GM23338 (cell line): ENCODE measurements around the gene ATP5ME. TPM values are rescaled to one million over a fixed set of nuclear protein-coding genes. Genes with fewer than 3 reads are reported as not detected.
A peak's percentile ranks its signal among the peaks of the same experiment; 100 is the strongest.

ENCODE experiments used
- ATAC-seq: fragments of 200-7000 bp; cut with Tn5 transposase; 3 replicates; pipeline ENCODE4 v1.9.1; 2020
- DNase-seq: peaks from one replicate; pipeline ENCODE4 v3.0.0-alpha.2; 2015; ENCODE audit warnings: low spot score
- H2AFZ ChIP-seq: fragments of 200-600 bp; sonication (generic); 2 replicates; pipeline ENCODE4 v1.8.0; 2016; ENCODE audit warnings: antibody characterized with exemption, mild to moderate bottlenecking, moderate library complexity
- H3F3A ChIP-seq: fragments of 200-600 bp; sonication (generic); replicated peaks from 2 replicates; pipeline ENCODE4 v1.8.0; 2017; ENCODE audit warnings: antibody characterized with exemption, mixed run types, low read depth
- H3K27ac ChIP-seq: fragments of 200-600 bp; sonication (generic); 2 replicates; pipeline ENCODE4 v1.6.1; 2016; ENCODE audit warnings: low read depth
- H3K27me3 ChIP-seq: fragments of 200-600 bp; sonication (generic); 2 replicates; pipeline ENCODE4 v1.8.0; 2016; ENCODE audit warnings: mild to moderate bottlenecking, mixed run types, moderate library complexity; ENCODE audit not compliant: insufficient read depth
- H3K36me3 ChIP-seq: fragments of 200-600 bp; sonication (generic); 2 replicates; pipeline ENCODE4 v1.8.0; 2016; ENCODE audit warnings: mild to moderate bottlenecking; ENCODE audit not compliant: insufficient read depth
- H3K4me1 ChIP-seq: fragments of 200-600 bp; sonication (generic); 2 replicates; pipeline ENCODE4 v1.8.0; 2016; ENCODE audit warnings: mild to moderate bottlenecking, moderate library complexity; ENCODE audit not compliant: insufficient read depth
- H3K4me2 ChIP-seq: fragments of 200-600 bp; sonication (generic); 2 replicates; pipeline ENCODE4 v1.7.1; 2017; ENCODE audit warnings: mixed run types
- H3K4me3 ChIP-seq: fragments of 200-600 bp; sonication (generic); 2 replicates; pipeline ENCODE4 v1.6.1; 2016; ENCODE audit warnings: mixed run types
- H3K79me2 ChIP-seq: fragments of 200-600 bp; sonication (generic); replicated peaks from 2 replicates; pipeline ENCODE4 v1.8.0; 2017; ENCODE audit warnings: mild to moderate bottlenecking; ENCODE audit not compliant: insufficient read depth
- H3K9me2 ChIP-seq: fragments of 200-600 bp; sonication (generic); 2 replicates; pipeline ENCODE4 v1.8.0; 2017; ENCODE audit not compliant: insufficient read depth
- H4K20me1 ChIP-seq: fragments of 200-600 bp; sonication (generic); replicated peaks from 2 replicates; pipeline ENCODE4 v1.8.0; 2017; ENCODE audit warnings: mild to moderate bottlenecking; ENCODE audit not compliant: insufficient read depth
- H3K27ac Mint-ChIP-seq: 2 replicates; pipeline ENCODE4 v1.8.0; 2020; ENCODE audit warnings: inconsistent platforms, mild to moderate bottlenecking, moderate library complexity, mixed read lengths
- H3K27me3 Mint-ChIP-seq: 3 replicates; pipeline ENCODE4 v1.8.0; 2022; ENCODE audit warnings: low read depth, mild to moderate bottlenecking, moderate library complexity, mixed read lengths, inconsistent platforms; ENCODE audit not compliant: insufficient read depth, poor library complexity
- H3K36me3 Mint-ChIP-seq: 3 replicates; pipeline ENCODE4 v1.8.0; 2021; ENCODE audit warnings: low read depth, mild to moderate bottlenecking, inconsistent platforms, moderate library complexity, mixed read lengths
- H3K4me1 Mint-ChIP-seq: 3 replicates; pipeline ENCODE4 v1.8.0; 2020; ENCODE audit warnings: mild to moderate bottlenecking, inconsistent platforms, mixed read lengths
- H3K4me3 Mint-ChIP-seq: 3 replicates; pipeline ENCODE4 v1.8.0; 2021; ENCODE audit warnings: moderate library complexity, mild to moderate bottlenecking, inconsistent platforms, mixed read lengths
- H3K9me3 Mint-ChIP-seq: 3 replicates; pipeline ENCODE4 v1.8.0; 2020; ENCODE audit warnings: moderate library complexity, mild to moderate bottlenecking, inconsistent platforms, mixed read lengths
- CREB1 ChIP-seq: fragments of 250-450 bp; sonication (Bioruptor Pico); IDR thresholded peaks from 2 replicates; pipeline ENCODE4 v1.5.0; 2020; ENCODE audit warnings: low read depth, mild to moderate bottlenecking, moderate library complexity
- CTCF ChIP-seq, 2 experiments: fragments of 200-600 bp in 1 of 2; sonication (generic) in 1 of 2; conservative IDR thresholded peaks; 2 replicates each; pipeline versions ENCODE4 v1.5.1 to v1.6.1; 2016 to 2017; ENCODE audit warnings: antibody characterized with exemption in 2 of 2, low read depth in 2 of 2, mild to moderate bottlenecking in 2 of 2, moderate library complexity in 1 of 2
- ETS1 ChIP-seq: IDR thresholded peaks from 2 replicates; pipeline ENCODE4 v1.6.1; 2016; ENCODE audit warnings: antibody characterized with exemption
- EZH2 ChIP-seq: fragments of 200-600 bp; sonication (generic); IDR thresholded peaks from one replicate; pipeline ENCODE4 v1.8.0; 2017; ENCODE audit warnings: antibody characterized with exemption, mild to moderate bottlenecking, low read depth; ENCODE audit not compliant: unreplicated experiment
- NANOG ChIP-seq: IDR thresholded peaks from 2 replicates; pipeline ENCODE4 v1.6.1; 2016; ENCODE audit warnings: antibody characterized with exemption, borderline replicate concordance
- POLR2AphosphoS5 ChIP-seq: IDR thresholded peaks from 2 replicates; pipeline ENCODE4 v1.6.1; 2016; ENCODE audit warnings: antibody characterized with exemption, low read depth
- ZNF114 ChIP-seq: fragments of 250-450 bp; sonication (Bioruptor Pico); IDR thresholded peaks from 2 replicates; pipeline ENCODE4 v1.5.0; 2020; ENCODE audit warnings: mild to moderate bottlenecking, moderate library complexity
- ZNF462 ChIP-seq: fragments of 250-450 bp; sonication (Bioruptor Pico); IDR thresholded peaks from 2 replicates; pipeline ENCODE4 v1.5.0; 2020; ENCODE audit warnings: mild to moderate bottlenecking, moderate library complexity
- long read RNA-seq: library from polyadenylated mRNA; unstranded; transcript quantifications from one replicate; pipeline ENCODE4 v2.0.0, GENCODE V29; 2020; ENCODE audit not compliant: unreplicated experiment
- polyA plus RNA-seq: library from polyadenylated mRNA; unstranded; fragments of >200 nt; fragmentation: Nextera tagmentation; extraction: Ambion mirVana; gene quantifications from 2 replicates; pipeline ENCODE4 v1.2.1, GENCODE V29; 2016
- total RNA-seq: library from RNA; depleted of rRNA; stranded (reverse); fragments of >200 nt; shearing (Covaris generic); gene quantifications from 2 replicates; pipeline ENCODE4 v1.2.3, GENCODE V29; 2014; rRNA removed

Gene ATP5ME
- total RNA-seq (60.5 and 149 TPM in 2 replicates), polyA plus RNA-seq (2,021 and 2,519 TPM in 2 replicates)
- long read RNA-seq, transcript ATP5ME-201 (4 exons, 365 nt): major isoform, 149 of 154 reads
- long read RNA-seq, partial matches to known transcripts: 0 of 154 reads
- long read RNA-seq, other reads (novel, unspliced or antisense): 5 of 154 reads

- Histone ChIP-seq H4K20me1 (no peaks in the 10 kb centered on the region; the same call in 1 of the 2 replicates), H3K36me3 (peaks cover 20% of the 10 kb centered on the region), H3K4me3 (peak within 1 kb of the TSS; percentile 96), H2AFZ (no peak within 1 kb of the TSS), H3K4me1 (peaks cover 6% of the 10 kb centered on the region), H3F3A (peaks cover 13% of the 10 kb centered on the region), H3K4me2 (peak within 1 kb of the TSS; percentile 94), H3K79me2 (peaks cover 12% of the 10 kb centered on the region), H3K9me2 (no peaks in the 10 kb centered on the region), H3K27me3 (no peaks in the 10 kb centered on the region), H3K27ac (peak within 1 kb of the TSS; percentile 81)
- H3K36me3 Mint-ChIP-seq: peaks cover 33% of the 10 kb centered on the region
- DNase-seq (peak; percentile 96), ATAC-seq (peak; percentile 86)
- peak within 1 kb of the TSS; percentile 93 for H3K4me3 Mint-ChIP-seq
- peaks cover 3% of the 10 kb centered on the region; the same call in 1 of the 3 replicates for H3K9me3 Mint-ChIP-seq
- peaks cover 19% of the 10 kb centered on the region for H3K27me3 Mint-ChIP-seq
- peak; percentile 74 to 96 for TF ChIP-seq CTCF (conservative IDR thresholded peaks at IDR 0.05; ENCODE audit: low read depth in 2 of 2)
- TF ChIP-seq NANOG: no peak
- peak; percentile 90 for TF ChIP-seq POLR2AphosphoS5
- TF ChIP-seq ETS1: peak; percentile 83
- TF ChIP-seq CREB1: peak; percentile 99
- H3K4me1 Mint-ChIP-seq: peaks cover 6% of the 10 kb centered on the region
- H3K27ac Mint-ChIP-seq: peak within 1 kb of the TSS; percentile 97
Measured at GRCh38 chr4:674172-675035, at the start of gene ATP5ME, which contains the start of gene MYL5. Gene ATP5ME (minus strand): TSS chr4:674276. CDS start chr4:674247, 29 bp downstream. Gene MYL5 (plus strand): TSS chr4:674542. CDS start chr4:678027, 3,485 bp downstream.

- no peak overlapping the region for H2AFZ ChIP-seq
- H3K27me3 ChIP-seq: no peaks in the 10 kb centered on the region
- H3K9me2 ChIP-seq: no peaks in the 10 kb centered on the region
- H3K79me2 ChIP-seq: peaks cover 80% of the 10 kb centered on the region
- Mint-ChIP-seq H3K4me3 (no peak overlapping the region), H3K9me3 (no peaks in the 10 kb centered on the region; the same call in 2 of the 3 replicates), H3K4me1 (peaks cover 2% of the 10 kb centered on the region; the same call in 1 of the 3 replicates), H3K27ac (no peak overlapping the region), H3K36me3 (peaks cover 33% of the 10 kb centered on the region), H3K27me3 (peaks cover 18% of the 10 kb centered on the region)
- H3F3A ChIP-seq: no peaks in the 10 kb centered on the region
- peaks cover 28% of the 10 kb centered on the region for H4K20me1 ChIP-seq
- H3K27ac ChIP-seq: no peak overlapping the region
- no peaks in the 10 kb centered on the region for H3K36me3 ChIP-seq
- no peak overlapping the region for H3K4me2 ChIP-seq
- DNase-seq (no peak), ATAC-seq (no peak)
- no peak overlapping the region for H3K4me3 ChIP-seq
- no peaks in the 10 kb centered on the region for H3K4me1 ChIP-seq
- TF ChIP-seq ZNF462 (CRISPR knock-in tag): no peak
- TF ChIP-seq POLR2AphosphoS5: no peak
- TF ChIP-seq EZH2: no peak
- TF ChIP-seq ETS1: no peak
- TF ChIP-seq ZNF114: no peak
Measured at GRCh38 chr4:722851-723360, 48.8 kb upstream of the ATP5ME start.
